T-helper 9 cell (primary cell): ENCODE data around the gene NKX2-8.

ENCODE experiments used
- DNase-seq: peaks from one replicate; pipeline ENCODE4 v3.0.0-alpha.2; 2020
- total RNA-seq, 2 donors: gene quantifications; one replicate each; lab custom pipeline; 2026; lab: John Stamatoyannopoulos, UW

The NKX2-8 gene
- total RNA-seq = 0 reads per million in 2 donors

DNA sequence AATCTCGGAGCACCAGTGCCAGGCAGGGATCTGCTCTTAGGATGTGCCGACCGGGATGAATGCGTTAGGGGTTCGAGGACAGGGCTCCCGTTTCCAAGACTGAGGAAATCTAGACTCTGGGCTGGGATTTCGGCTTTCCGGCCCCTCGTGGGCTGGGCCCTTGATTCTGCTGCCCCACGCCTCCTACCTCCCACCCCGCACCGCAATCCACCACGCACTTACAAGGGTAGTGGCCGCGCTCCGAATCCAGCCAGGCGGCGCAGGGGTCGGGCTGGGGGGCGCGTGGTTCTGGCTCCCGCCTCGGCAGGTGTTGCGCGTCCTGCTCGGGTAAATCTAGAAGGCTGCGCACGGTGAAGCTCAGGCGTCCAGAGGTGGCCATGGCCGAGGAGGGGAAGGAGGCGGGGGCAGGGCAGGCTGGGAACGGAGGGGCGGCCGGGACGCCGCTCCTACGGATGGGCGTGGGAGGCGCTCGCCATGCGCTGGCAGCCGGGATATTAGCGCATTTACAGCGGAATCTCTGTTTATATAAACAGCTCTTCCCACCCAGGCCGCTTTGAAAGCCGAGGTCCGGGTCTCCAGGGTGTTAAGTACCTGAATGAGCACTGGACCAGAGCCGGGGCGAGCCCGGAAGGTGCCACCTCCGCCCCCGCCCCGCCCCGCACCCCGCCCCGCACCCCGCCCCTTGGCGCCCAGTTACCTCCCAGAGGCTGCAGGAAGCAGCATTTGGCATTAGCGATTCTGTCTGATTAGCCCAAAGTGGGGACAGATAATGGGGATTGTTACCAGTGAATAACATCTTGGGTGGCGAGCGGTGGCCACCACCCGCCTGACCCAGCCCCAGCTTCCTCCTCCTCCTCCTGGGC lies at the start of gene NKX2-8:
Gene NKX2-8 (minus strand): TSS at position 604 of the 863 bp plus-strand sequence. CDS start 225 bp downstream, at position 379.
- DNase-seq = no peak

DNA sequence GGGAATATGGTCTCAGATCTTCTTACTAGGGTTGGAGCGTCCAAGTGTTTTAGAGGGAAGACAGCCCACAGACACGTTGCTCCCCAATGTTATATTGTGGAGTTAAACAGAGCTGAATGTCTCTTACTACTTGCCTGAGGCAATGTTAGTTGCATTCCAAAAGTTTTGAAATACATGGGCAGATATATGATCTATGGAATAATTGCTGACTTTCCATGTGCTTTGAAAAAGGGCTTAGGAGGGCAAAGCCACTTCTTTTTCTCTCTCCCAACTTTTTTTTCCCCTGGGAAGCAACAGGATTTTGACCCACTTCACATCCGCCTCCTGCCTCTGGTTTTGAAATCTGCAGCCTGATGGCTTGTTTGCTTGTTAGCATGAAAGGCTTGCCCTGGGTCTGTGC lies 45.6 kb upstream of the NKX2-8 start:
- DNase-seq = no peak

DNA sequence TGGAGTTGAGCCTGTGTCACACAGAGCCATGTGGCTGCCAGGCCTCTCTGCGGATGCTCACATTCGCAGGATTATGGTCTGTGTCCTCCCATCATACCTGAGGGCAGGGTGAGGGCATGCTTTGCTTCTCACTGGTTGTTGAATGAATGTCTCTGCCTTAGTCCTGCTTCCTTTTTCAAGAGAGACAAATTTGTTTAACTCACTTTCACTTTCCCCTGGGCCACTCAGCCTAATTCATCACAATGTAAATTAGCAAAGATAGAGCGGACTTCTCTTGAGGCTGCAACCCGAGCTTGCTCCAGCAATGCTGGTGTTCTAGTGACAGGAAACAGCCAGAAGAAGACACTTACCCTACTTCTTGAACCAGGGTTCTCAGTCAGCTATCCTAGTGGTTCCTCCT lies 43.7 kb upstream of the NKX2-8 start:
- no peak for DNase-seq

DNA sequence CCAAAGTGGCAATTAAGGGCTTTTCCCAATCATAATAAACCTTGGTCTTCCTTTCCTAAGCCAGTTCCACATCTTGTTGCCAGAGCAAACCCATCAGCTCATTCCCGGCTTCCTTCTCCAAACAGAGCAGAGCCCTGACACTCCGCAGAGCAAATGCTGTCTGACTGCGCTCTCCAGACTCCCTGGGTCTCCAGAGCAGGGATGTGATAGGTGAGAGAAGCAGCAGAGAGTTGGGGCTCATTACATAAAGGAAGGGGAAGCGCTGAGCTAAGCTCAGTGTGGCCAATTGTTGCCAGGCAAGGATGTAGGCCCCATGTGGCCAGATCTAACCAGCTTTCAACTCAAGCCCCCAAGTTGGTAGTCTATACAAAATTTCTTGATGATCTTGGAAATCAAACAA lies 43.0 kb upstream of the NKX2-8 start:
- DNase-seq = no peak

DNA sequence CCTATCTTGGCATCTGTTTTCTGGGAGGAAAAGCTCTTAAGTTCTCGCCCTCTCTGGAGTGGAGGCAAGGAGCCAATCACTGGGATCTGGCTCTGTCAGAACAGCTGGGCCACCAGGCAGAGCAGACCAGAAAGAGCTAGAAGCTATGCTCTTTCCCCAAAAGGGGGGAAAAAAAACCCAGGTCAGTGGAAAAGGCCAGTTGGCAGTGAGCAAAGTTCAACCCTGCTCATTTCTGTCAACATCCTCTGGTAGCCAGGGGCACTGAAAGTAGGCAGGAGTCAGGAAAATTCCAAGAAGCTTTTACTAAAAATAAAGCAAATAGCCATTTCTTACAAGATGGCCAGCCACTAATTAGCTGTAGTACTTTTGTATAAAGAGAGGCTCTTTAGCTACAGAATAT lies 42.6 kb upstream of the NKX2-8 start:
- no peak for DNase-seq

DNA sequence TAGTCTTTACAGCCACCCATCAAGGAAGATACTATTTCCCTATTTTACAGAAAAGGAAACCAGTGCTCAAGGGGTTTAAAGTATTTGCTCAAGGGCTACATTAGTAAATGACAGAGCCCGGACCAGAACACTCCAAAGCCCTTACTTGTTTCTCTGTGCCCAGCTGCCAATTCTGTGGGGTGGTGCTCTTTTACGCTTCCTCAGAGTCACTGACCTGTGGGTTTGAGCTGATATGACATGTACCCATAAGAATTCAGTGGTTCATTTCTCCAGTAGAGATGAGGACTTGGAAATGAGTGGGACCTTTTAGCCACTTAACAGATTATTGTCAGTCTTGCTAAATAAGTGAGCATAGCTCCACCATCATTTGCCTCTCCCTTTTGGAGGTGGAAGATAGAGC lies 37.4 kb upstream of the NKX2-8 start:
- no peak for DNase-seq

DNA sequence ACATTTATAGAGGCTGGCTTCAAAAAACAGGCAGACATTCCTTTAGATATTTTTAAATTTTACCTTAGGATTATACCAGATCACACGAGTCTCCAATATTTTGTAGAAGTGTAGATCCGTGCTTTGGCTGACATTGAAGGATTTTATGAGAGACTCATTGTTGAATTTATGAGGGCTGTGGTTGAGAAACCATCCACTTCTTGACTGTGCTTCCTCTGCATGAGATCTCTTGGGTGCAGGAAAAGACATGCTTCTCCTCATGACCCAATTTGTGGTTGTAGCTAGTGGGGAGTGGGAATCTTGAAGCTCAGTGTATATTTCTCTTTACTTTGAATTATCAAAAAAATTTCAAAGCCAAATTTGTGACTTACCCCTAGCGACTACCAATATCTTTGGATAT lies 36.7 kb upstream of the NKX2-8 start:
- DNase-seq = no peak

DNA sequence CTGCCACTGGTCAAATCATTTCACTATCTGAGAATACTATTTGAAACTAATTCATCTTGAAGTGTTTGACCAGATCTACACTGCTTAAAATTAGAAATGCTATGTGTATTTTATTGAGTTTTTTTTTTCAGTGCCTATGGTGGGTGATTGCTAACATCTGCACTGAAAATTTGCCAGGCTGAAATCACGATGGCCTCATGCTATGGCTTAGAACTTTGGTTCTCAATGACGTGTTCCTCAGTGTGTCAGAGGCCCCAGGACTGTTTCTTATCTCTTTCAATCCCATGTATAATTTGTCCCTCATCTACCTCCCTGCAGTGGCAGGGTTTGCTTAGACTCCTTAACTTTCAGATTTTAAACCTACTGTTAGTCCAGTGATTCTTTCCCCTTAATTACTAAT lies 36.2 kb upstream of the NKX2-8 start:
- no peak for DNase-seq

DNA sequence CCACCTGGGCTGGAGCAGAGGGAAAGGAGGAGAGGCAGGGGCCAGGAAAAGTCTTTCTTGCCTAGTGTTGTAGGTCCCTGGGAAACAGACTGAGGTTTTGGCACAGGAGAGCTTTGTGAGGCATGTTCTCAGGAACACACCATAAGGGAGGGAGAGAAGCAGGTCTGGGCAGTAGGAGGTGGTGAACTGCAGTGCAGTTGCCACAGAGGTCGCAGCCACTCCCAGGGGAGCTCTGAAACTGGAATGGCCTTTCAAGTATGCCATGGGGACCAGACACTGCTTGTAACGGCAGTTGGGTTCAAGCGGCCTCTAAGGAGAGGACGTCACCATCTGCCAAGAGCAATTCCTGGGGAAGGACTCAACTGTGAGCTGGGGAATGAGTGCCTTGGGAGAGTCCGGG lies 35.4 kb upstream of the NKX2-8 start:
- no peak for DNase-seq

DNA sequence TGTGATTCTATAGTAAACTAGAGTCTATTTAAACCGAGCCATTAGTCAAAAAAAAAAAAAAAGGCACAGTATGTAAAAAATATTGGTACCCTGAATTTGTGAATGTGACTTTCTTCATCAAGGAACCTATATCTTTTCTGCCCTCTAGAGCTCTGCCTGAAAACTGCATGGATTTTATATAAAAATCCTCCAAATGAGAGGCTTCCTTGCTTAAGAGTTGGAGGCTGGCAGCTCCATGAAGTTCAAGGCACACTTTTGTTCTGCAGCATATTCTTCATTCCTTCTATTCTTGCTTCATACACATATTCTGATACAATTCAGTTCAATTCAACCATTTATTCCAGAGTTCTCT lies 23.1 kb upstream of the NKX2-8 start:
- no peak for DNase-seq

DNA sequence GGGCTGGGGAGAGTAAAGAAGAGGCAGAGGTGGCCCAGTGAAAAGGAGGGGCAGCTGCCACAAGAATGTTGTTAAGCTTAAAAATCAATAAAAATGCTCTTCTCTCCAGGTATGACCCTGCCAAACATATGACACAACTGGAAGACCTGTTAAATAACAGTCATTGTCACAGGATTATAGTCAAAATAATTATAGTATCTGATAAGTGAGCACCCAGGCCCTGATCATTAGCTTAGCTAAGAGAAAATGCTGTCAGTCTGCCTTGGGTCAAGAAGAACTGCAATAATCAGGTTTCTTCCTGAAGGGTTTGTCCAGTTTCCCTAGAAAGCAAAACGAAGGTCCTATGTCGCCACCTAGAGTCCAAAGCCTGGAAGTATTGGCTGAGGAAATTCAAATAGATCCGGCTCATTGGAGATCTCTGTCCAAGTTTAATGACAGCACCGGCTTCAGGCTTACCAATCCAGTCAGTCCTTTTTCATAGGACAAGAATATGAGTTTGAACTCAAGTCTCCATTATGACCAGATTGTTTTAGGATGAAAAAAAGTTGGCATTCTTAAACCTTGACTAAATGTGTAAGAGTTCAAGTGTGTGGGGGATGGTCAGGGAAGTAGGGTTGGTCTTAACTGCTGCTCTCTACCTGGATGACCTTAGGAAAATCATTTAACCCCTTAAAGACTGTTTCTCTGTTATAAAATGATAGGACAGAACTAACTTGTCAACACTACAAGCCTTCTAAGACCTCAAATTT lies 22.5 kb upstream of the NKX2-8 start:
- no peak for DNase-seq

DNA sequence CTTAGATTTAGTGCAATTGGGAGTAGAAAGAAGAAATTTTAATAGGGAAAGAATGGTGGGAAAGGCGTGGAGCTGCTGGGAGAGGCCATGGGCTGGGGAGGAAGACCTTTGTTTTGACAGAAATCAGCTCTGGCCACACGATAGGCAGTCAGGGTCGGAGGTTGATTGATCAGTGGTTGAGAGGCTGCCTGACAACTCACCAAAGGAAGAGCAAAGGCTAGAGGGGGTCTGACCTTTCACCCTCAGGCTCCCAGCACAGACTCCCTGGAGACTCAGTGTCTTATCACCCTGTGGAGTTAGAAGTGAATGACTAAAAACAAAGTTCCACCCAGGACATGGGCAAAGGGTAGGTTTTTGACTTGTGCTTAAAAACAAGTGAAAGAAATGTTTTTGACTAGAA lies 18.0 kb upstream of the NKX2-8 start:
- no peak for DNase-seq

DNA sequence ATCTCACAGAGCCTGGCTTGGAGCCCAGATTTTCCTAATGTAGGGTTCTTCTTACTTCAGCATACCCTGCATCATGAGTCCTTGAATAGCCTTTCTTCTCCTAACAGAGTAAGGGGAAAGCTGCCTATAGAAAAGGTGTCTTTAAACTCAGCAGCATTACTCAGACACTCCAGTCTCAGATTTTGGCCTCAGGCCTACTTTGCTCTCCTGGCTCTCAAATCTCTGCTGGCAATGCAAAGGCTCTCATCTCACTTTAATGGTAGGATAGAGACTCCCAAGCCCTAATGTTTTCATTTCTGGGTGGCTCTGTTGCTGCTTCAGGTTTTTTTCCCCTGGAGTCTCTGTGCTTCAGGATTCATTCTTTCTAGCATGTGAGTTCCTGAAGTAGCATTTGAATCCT lies 9.1 kb upstream of the NKX2-8 start:
- DNase-seq = no peak

DNA sequence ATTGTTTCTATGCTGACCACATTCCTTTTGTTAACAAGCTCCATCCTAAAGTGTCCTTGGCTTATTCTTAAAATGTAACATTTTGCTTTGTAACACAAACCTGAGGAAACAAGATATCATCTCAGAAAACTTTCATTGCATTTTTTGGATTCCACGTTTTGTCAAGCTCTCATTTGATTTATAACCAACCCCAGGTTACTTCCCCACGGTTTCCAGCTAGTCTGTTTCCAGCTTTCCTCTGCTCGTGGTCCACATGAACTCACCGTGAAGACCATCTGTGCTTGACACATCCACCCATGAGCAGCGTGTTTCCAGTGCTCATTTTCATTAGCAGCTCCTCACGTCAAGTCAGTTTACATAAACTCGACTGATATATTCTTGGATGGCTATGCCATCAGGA lies 6.4 kb upstream of the NKX2-8 start:
- DNase-seq = no peak

DNA sequence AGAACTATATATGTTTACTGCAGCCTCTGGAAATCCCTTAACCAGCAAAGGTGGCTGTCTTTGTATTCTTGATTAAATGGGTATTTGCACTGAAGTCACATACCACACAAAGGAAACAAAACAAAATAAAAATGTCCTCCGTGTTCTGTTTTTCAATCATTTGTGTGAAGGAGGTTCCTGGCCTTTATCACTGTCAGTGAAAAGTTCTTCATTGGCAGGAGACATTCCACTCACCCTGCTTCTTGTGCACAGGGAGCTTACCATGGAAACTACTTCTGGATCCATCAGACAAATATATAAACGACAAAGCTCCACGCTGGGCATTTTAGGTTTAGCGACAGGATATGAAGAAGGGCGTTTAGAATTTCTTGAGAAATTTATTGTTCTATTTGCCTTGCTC lies 5.7 kb upstream of the NKX2-8 start:
- no peak for DNase-seq

DNA sequence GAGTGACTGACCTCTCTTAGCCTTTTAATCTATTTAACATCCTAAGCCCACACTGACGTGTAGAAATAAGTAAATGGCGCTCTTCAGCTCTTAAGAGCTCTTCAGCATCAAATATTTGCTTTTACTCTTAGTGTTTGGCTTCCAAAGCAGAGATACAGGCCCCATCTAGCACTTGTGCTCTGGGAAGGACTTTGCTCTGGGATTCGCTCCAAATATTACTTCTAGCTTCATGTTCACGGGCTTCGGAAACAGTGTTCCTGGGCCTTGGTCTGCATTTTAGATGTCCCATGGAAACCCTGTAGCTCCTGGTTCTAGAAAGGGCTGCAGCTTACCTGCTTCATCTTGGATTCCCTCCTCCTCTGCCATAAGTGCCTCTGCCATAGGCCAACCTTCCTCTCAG lies 2.7 kb upstream of the NKX2-8 start:
- DNase-seq = no peak

DNA sequence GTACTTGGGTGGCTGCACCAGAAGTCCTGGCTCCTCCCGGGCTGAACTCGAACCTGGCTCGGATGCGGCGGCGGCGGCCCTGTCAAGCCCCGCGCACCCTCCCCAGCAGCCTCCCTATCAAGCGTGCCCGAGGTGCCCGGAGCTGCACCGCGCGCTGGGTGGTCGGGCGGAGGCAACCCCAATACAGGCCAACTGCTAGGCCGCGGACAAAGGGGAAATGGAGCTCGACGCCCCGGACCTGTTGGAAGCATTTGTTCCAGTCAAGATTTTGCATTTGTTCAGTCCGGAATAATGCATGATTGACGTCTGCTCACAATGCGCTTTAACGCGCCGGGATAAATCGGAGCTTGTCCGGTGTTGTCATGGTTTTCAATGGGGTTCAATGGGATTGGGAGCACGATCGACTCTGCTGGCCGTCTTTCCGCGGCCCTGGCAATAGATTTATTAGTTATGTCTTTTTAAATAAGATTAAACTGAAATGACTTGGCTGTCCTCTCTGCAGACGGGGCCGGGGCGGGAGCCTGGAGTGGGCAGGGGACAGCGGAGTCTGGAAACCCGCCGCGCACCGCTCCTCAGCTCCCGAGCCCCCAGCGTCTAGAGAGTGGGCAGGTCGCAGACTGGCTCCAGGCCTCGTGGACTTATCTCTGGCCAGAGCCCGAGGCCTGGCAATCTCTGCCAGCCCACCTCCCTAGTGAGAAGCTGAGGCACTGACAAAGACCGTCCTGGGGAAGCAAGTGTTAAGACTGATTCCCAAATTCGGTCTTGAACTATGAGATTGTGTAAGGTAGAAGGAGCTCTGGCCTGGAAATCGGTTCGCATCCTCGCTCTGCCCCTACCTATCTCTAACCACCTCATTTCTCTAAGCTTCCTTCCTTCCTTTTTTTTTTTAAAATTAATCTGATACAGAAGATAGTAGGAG lies 1.7 kb upstream of the NKX2-8 start:
- no peak for DNase-seq

DNA sequence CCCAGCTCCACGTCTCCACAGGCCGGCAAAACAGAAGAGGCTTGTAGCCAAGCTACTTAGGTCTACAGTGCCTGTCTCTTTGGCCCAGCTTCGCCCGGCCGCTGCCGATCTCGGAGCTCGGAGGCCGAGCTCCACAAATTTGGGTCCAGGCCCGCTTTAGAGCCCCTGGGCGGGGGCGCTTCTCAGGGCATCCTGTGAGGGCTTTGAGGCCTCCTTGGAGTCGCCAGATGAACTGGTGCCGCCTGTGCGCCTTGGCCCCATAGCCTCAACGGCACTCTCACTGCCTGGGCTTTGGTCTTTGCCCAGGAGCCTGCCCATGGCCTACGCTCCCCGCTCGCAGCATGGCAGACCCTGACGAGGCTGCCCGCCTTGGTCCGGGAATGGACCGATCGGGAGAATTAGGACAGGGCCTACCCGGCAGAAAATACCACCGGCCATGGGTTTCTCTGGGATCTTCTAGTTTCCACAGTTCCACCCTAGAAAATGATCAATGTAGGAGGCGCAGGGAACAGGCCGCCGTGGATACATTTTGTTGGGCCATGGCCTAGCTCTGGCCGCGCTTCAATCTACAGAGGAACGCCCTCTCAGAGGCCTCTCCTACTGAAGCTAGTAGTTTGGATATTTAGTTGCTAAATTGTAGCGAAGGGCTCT lies 953 bp upstream of the NKX2-8 start:
- no peak for DNase-seq

DNA sequence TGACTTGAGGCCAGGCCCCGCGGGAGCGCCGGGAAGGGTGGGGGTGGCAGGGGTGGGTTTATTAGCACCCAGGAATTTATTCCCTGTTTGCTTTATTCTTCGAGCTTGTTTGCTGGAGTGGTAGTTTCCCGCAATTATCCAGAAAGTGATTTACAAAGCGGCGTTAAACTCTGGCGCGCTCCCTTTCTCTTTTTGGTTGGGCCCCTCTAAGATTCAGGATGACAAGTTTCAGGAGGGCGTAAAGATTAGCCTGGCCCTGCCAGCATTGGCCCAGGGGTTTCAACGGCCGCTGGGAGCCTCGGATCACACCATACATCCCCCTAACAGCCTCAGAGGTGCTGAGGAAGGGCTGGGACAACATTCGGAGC lies 444 bp upstream of the NKX2-8 start:
- no peak for DNase-seq

DNA sequence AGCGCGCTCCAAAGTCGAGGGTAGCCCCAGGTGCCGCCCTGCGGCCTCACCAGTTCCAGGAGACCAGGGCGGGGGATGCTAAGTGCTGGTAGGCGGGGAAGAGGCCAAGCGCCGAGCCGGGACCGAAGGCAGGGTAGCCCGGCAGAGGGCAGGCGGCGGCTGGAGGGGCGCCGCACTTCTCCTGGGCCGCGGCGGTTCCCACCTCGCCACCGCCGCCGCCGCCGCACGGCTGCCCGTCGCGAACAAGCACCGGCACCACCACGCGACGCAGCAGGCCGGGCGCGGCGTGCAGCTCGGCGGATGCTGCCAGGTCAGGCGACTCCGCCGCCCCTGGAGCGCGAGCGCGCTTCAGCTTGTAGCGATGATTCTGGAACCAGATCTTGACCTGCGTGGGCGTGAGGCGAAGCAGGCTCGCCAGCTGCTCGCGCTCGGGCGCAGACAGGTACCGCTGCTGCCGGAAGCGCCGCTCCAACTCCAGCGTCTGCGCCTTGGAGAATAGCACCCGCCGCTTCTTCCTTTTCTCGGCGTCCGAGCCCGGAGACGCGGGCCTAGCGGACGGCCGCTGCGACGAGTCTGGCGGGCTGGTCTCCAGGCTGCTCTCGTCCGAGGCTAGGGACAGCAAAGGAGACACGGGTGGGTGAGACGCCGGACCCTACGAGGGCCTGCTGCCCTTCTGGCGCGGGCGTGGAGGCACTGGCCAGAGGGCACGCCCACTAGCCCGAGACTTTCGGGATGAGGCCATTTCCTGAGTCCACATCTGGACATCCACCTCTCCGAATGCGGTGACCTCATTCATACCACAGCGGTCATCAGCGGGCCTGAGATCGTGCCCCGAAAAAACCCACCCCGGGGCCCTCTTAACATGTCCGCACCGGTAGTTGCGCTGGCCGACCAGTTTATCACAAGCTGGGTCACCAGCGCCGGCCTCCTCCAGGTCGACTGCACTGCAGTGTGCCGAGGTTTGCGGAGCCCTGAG lies 1.3 kb downstream of the NKX2-8 start:
- no peak for DNase-seq

DNA sequence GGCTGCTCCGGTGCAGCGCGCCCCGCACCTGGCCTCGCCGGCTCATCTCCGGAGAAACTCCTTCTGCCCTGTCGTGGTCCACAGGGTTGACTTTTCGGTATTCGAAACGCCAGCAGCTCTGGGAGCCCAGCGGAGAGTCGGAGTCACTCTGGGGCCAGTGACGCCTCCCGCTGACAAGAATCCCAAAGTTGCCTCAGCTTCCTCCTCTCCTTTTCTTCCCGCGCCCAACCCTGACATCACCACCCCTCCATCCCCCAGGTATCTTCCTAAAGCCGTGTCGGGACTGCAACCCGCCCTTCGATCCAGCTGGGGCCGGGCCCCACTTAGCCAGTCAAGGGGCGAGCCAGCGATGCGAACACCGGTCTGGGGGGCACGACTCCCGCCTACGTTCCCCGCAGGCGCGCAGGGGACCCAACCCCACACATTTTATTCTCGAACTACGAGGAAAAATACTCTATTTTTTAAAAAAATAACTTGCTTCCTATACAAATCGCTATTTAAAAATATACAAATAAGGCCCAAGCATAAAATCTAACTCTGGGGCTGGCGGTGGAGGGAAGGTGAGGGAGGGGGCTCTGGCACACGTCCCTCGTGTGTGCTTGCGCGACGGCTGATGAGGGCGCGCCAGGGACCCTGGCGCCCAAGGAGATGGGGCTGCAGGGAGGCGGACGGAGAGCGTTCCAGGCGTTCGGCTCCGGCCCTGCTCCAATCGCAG lies 2.1 kb downstream of the NKX2-8 start:
- DNase-seq = no peak
